Upper lobe of right lung (tissue), 1 donor: ENCODE results near the gene DYDC1. TPM values are rescaled to one million over a fixed set of nuclear protein-coding genes. Genes with fewer than 3 reads are reported as not detected.

Source experiments
- ATAC-seq: fragments of 200-7000 bp; cut with Tn5 transposase; one replicate; pipeline ENCODE4 v1.9.1; 2020; ENCODE audit warnings: mild to moderate bottlenecking, moderate library complexity
- DNase-seq: peaks from one replicate; pipeline ENCODE4 v3.0.0-alpha.2; 2020
- H3K27ac ChIP-seq: fragments of 200-600 bp; one replicate; pipeline ENCODE4 v1.8.0; 2022
- H3K27me3 ChIP-seq: fragments of 200-600 bp; one replicate; pipeline ENCODE4 v1.8.0; 2022; ENCODE audit warnings: mild to moderate bottlenecking
- H3K36me3 ChIP-seq: fragments of 200-600 bp; one replicate; pipeline ENCODE4 v1.8.0; 2022
- H3K4me1 ChIP-seq: fragments of 200-600 bp; one replicate; pipeline ENCODE4 v1.8.0; 2022
- H3K4me3 ChIP-seq: fragments of 200-600 bp; one replicate; pipeline ENCODE4 v1.8.0; 2022; ENCODE audit warnings: mild to moderate bottlenecking
- H3K9me3 ChIP-seq: fragments of 200-600 bp; one replicate; pipeline ENCODE4 v1.8.0; 2022
- intact Hi-C: fragments of 100-400 bp; cut with DNase I; formaldehyde crosslinking; loops from one replicate; pipeline ENCODE4 v1.11.0; 2022
- total RNA-seq: library from RNA; stranded (reverse); fragmentation: NEBNext Ultra II Directional; extraction: Animal tissue kit (Norgen Biotek cat#: 25700); gene quantifications from one replicate; pipeline ENCODE4 v1.2.1, GENCODE V29; 2021
- TF ChIP-seq, protein P1 (sequence below): fragments of 200-600 bp; IDR thresholded peaks from one replicate; pipeline ENCODE4 v1.8.0; 2022; ENCODE audit warnings: antibody characterized with exemption
- donor health status: DM: no; HTN: yes; CAD: no; lungs with severe emphysema.

DYDC1 gene
- total RNA-seq, 1 donor from 2014 or later, result not detected

DNA sequence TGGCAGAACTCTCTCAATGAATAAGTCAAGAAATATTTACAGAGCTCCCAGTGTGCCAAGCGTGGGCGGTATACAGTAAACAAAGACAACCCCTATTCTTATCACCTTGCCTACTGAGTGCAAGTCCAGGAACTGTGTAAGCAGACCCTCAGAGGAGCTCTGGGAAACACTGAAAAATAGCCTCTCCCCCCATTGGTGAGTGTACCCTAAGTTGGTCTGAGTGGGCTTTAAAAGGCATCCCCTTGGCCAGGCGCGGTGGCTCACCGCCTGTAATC is 1.2 kb upstream of the DYDC1 start:
- ATAC-seq (no peak), DNase-seq (no peak)
- intact Hi-C loops, result no loop called here
- Histone ChIP-seq H3K9me3 (no peaks in the 10 kb centered on the region), H3K4me1 (peaks cover 8% of the 10 kb centered on the region), H3K4me3 (no peak overlapping the region), H3K36me3 (no peaks in the 10 kb centered on the region), H3K27me3 (peaks cover 32% of the 10 kb centered on the region), H3K27ac (no peak overlapping the region)
- TF ChIP-seq, protein P1, sequence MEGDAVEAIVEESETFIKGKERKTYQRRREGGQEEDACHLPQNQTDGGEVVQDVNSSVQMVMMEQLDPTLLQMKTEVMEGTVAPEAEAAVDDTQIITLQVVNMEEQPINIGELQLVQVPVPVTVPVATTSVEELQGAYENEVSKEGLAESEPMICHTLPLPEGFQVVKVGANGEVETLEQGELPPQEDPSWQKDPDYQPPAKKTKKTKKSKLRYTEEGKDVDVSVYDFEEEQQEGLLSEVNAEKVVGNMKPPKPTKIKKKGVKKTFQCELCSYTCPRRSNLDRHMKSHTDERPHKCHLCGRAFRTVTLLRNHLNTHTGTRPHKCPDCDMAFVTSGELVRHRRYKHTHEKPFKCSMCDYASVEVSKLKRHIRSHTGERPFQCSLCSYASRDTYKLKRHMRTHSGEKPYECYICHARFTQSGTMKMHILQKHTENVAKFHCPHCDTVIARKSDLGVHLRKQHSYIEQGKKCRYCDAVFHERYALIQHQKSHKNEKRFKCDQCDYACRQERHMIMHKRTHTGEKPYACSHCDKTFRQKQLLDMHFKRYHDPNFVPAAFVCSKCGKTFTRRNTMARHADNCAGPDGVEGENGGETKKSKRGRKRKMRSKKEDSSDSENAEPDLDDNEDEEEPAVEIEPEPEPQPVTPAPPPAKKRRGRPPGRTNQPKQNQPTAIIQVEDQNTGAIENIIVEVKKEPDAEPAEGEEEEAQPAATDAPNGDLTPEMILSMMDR, result no peak

DNA sequence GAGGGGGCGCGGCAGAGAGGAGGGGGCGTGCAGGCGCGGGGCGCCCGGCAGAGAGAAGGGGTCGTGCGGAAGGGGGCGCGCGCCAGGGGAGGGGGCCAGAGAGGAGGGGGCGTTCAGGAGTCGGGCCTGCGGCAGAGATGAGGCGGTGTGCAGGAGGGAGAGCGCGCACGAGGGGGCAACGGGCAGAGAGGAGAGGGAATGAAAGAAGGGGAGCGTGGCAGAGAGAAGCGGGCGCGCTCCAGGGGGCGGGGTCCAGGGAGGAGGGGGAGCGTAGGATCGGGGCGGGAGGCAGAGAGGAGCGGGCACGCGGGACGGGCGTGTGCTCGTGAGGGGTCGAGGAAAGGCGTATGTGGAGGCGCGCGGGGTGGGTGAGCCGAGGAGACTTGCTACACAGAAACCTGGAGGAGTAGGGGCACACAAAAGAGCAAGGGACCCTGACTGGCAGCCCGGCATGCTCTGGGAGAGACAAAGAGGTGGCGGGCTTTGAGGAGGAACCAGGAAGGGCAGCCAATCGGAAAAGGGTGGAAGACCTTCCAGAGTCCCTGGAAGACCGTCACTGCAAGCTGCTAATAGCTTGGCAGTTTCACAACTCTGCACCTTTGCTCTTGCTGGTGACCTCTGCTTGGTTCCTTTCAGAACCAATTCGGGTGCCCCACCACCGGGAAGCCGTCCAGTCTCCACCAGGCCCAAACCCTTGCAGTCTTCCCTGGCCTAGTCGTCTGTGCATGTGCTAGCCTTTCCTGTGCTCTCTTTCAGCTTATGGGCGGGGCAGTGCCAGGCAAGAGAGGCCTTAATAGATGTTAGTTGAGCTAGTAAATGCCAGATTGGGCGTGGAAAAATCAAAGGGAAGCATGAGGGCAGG is 665 bp upstream of the DYDC1 start:
- intact Hi-C loops, result no loop called here
- H3K27ac ChIP-seq, result no peak overlapping the region
- H3K9me3 ChIP-seq, result no peaks in the 10 kb centered on the region
- no peaks in the 10 kb centered on the region for H3K36me3 ChIP-seq
- no peak for DNase-seq
- H3K27me3 ChIP-seq, result peaks cover 32% of the 10 kb centered on the region
- TF ChIP-seq, protein P1, result no peak
- peaks cover 8% of the 10 kb centered on the region for H3K4me1 ChIP-seq
- ATAC-seq, result peak; percentile 48
- H3K4me3 ChIP-seq, result peak overlapping the region; percentile 40

DNA sequence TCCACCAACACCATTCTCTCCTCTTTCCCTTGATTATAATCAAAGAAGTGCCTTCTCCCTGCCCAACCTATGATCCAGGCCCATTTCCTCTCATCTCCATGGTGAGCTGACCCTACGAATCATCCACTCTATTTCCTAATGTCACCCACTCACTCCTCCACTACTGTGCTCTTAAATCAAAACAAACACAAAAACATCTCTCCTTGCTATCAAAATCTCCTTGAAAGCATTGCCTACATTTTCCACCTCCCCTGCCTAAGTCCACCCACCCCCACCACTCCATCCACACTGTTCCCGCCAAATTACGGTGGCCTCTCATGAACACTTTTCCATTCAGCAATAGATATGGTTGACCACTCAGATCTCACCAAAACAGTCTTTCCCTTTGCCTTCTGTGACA is 5.3 kb downstream of the DYDC1 start:
- TF ChIP-seq, protein P1, result no peak
- DNase-seq (no peak), ATAC-seq (no peak)
- Histone ChIP-seq H3K27me3 (peaks cover 15% of the 10 kb centered on the region), H3K4me1 (peaks cover 1% of the 10 kb centered on the region), H3K27ac (no peak overlapping the region), H3K4me3 (no peak overlapping the region), H3K9me3 (no peaks in the 10 kb centered on the region), H3K36me3 (no peaks in the 10 kb centered on the region)
- intact Hi-C loops, result no loop called here

DNA sequence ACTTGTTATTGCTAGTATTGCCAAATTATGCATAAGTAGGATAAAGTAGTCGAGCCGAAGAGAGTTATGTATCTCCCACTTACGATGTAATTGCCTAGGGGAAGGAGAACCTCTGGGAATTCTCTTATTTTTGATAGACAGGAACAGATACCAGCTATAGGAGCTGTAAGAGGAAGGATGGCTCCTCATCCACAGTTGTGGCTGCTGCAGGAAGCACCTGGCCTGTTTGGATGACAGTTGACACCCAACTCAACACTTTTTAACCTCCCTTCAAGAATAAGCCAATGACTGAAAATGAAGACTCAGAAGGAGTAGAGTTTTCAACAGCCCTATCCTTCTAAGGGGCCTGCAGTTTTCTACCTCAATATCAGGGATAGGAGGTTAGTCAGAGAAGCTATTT is 6.3 kb downstream of the DYDC1 start:
- Histone ChIP-seq H3K4me1 (no peaks in the 10 kb centered on the region), H3K27me3 (peaks cover 6% of the 10 kb centered on the region), H3K27ac (no peak overlapping the region), H3K36me3 (no peaks in the 10 kb centered on the region), H3K4me3 (no peak overlapping the region), H3K9me3 (no peaks in the 10 kb centered on the region)
- intact Hi-C loops, result no loop called here
- TF ChIP-seq, protein P1, result no peak
- no peak for DNase-seq
- no peak for ATAC-seq

DNA sequence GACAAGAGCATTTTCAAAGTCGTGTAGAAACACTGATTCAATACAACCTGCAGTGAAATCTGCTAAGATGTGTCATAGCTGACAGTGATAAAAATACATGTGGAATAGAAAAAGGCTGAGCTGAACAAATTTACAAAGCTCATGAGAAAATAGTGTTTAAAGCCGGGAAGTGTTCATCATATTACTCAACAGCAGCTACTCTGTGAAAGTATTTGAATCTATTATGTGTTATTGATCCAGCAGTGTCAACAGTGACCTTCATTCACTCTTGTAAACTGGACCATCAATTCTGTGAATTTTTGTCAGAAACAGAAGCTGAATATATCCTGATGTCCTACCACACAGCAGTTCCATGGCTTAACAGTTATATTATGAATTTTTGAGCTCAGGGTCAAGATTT is 11.6 kb downstream of the DYDC1 start:
- ATAC-seq (no peak), DNase-seq (no peak)
- Histone ChIP-seq H3K27ac (no peak overlapping the region), H3K9me3 (no peaks in the 10 kb centered on the region), H3K27me3 (no peaks in the 10 kb centered on the region), H3K4me1 (no peaks in the 10 kb centered on the region), H3K4me3 (no peak overlapping the region), H3K36me3 (no peaks in the 10 kb centered on the region)
- intact Hi-C loops, result no loop called here
- TF ChIP-seq, protein P1, result no peak

DNA sequence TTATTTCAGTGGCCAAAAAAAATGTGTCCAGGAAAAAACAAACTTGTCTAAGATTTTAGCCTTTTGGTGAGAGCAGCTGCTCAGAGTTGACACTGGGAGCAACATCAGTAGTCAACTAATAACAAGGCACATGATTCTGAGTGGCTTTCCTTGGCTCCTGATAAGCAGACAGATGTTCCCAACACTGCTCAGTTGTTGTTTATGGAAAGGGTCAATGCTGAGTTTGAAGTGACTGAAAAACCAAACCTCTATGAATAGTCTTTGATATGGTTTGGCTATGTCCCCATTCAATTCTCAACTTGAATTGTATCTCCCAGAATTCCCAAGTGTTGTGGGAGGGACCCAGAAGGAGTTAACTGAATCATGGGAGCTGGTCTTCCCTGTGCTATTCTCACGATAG is 12.3 kb downstream of the DYDC1 start:
- no peaks in the 10 kb centered on the region for H3K27me3 ChIP-seq
- intact Hi-C loops, result no loop called here

More for the DNA sequence above, 12.3 kb downstream of the DYDC1 start:
- H3K4me3 ChIP-seq, result no peak overlapping the region
- ATAC-seq (no peak), DNase-seq (no peak)
- H3K36me3 ChIP-seq, result no peaks in the 10 kb centered on the region
- no peak overlapping the region for H3K27ac ChIP-seq
- no peaks in the 10 kb centered on the region for H3K9me3 ChIP-seq
- H3K4me1 ChIP-seq, result no peaks in the 10 kb centered on the region
- TF ChIP-seq, protein P1, result no peak
